GM18870 (cell line): ENCODE results near the gene SH2B3.
"Not testable (repeated sequence)": the region's sequence is repeated elsewhere in the genome, so short reads cannot be mapped to it uniquely, and the experiment has no call there.

Source experiments
- ATAC-seq: cut with Tn5 transposase; IDR thresholded peaks from one replicate; pipeline ENCODE4 v1.9.1; 2021; ENCODE audit warnings: moderate library complexity; ENCODE audit not compliant: unreplicated experiment

SH2B3 gene

DNA sequence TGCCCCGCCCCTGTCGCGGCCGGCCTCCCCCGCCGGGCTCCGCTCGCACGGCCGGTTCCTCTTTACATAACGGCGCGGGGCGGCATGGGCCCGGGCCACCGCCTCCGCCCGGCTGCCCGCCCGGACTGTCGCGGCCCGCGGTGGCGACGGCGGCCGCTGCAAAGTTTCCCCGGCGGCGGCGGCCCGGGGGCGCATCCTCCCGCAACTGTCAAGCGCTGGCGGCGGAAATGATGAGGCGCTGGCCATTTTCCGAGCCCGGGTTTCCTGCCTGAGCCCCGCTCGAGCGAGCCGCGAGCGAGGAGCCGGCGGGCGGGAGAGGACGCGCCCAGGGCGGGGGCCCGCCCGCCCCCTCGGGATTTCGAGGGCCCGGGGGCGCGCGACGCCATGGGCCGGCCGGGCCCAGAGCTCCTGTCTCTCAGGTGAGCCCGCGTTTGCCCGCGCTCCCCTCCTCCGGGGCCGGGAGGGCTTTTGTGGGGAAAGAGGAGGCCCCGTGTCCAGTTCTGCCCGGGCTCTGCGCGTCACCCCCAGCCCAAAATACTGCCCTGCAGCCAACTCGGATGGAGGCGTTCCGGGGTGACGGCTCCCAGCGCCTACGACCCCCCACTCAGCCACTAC lies at the start of gene SH2B3:
SH2B3 (plus strand) TSS at position 65 of the 615 bp plus-strand sequence. CDS start 12,223 bp downstream, outside the sequence.
- ATAC-seq, result no peak

- ATAC-seq, result no peak
Measured at GRCh38 chr12:111359231-111359913, 46.4 kb upstream of the SH2B3 start.

DNA sequence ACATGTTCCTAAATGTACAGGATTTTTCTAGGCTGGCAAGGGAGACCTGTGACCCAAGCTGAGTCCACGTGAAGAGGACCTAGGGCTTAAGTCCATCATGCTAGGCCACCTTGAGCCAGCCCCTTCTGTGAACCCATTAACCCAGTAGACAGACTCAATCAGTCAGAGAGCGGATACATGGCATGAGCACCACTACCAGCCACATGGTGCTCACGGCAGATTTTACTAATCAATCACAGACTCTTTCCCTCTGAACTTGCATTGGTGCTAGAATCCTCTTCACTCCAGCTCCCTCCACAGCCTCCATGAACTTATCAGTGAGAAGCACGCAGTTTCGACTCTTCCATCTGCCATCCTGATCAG lies 45.8 kb upstream of the SH2B3 start:
- ATAC-seq, result no peak

GRCh38 chr12:111360325-111360930 lies 45.3 kb upstream of the SH2B3 start:
- no peak for ATAC-seq

DNA sequence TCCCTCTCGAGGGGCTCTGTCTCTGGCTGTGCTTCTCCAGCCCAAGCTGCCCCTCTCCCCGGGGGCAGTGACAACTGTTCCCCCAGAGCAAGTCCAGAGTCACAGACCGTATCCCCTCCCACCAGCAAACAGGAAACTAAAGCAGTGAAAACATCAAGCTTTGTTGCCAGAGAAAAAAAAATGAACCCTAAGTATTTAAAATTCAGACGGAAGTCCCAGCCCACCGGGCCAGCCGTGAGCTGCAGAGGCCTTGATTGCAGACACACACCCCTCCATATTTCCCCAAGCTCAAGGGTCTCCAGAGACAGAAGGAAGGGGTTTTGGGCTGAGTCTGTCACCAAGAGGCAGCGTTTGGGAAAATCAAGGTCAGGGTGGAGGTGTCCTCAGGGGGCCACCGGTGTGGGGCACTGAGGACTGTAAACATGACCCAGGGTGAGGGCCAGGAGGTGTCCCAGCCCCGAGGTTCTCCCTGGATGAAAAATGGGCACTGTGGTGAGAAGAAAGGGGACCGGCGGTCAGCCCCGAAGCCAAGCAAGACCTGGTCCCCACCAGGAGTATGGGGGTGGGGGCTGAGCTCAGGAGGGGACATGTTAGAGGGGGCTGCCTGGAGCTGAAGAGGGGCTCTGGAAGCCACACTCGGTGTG lies 44.5 kb upstream of the SH2B3 start:
- no peak for ATAC-seq

- no peak for ATAC-seq
Measured at GRCh38 chr12:111361717-111362576, 43.8 kb upstream of the SH2B3 start.

- no peak for ATAC-seq
Measured at GRCh38 chr12:111362687-111363475, 42.8 kb upstream of the SH2B3 start.

GRCh38 chr12:111363578-111363977 lies 42.1 kb upstream of the SH2B3 start:
- no peak for ATAC-seq

DNA sequence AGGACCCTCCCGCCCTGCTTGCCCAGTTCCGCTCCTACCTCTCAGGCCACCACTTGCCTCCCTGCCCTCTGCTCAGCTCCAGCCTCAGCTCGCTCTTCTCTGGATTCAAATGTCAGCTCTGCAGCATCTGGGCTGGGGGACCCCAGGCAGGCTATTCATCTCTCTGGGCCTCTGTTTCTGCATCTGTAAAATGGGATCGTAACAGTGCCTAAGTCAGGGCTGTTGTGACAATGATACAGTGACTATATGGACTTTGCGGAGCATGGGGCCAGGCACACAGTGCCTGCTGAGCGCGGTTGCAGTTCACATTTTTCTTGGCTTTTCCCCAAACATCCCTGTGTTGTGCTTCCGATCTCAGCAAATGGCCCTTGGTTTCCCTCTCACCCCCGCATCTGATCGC lies 39.6 kb upstream of the SH2B3 start:
- no peak for ATAC-seq

DNA sequence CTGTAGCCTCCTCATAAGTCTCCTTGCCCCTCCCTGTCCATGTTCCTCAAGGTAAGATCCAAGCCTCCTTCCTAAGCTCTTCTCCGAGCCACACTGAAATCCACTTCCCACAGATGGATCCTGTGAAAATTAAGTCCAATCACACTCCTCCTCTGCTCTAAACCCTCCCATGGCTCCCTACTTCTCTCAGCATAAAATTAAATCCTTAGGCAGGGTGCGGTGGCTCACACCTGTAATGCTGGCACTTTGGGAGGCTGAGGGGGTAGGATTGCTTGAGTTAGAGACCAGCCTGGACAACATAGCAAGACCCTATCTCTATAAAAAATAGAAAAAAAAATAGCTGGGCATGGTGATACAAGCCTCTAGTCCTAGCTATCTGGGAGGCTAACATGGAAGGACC lies 39.1 kb upstream of the SH2B3 start:
- ATAC-seq, result no peak

GRCh38 chr12:111367661-111368221 lies 38.0 kb upstream of the SH2B3 start:
- no peak for ATAC-seq

GRCh38 chr12:111368291-111368787 lies 37.4 kb upstream of the SH2B3 start:
- no peak for ATAC-seq

GRCh38 chr12:111368788-111369495 lies 36.8 kb upstream of the SH2B3 start, which contains the start of gene PHETA1:
Gene PHETA1 (minus strand): TSS chr12:111369095. CDS start chr12:111363427, 5,668 bp downstream.
- ATAC-seq, result peak; percentile 58

GRCh38 chr12:111369496-111370220 lies 36.1 kb upstream of the SH2B3 start:
- ATAC-seq, result no peak

DNA sequence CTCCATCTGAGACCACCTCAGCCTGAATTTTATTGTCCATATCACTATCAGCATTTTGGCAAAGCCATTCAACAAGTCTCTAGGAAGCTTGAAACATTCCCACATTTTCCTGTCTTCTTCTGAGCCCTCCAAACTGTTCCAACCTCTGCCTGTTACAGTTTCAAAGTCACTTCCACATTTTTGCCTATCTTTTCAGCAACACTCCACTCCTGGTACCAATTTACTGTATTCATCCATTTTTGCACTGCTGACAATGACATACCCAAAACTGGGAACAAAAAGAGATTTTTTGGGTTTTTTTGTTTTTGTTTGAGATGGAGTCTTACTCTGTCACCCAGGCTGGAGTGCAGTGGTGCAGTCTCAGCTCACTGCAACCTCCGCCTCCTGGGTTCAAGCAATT lies 32.5 kb upstream of the SH2B3 start:
- not testable (repeated sequence) for ATAC-seq

- ATAC-seq, result no peak
Measured at GRCh38 chr12:111377440-111377839, 28.3 kb upstream of the SH2B3 start.

DNA sequence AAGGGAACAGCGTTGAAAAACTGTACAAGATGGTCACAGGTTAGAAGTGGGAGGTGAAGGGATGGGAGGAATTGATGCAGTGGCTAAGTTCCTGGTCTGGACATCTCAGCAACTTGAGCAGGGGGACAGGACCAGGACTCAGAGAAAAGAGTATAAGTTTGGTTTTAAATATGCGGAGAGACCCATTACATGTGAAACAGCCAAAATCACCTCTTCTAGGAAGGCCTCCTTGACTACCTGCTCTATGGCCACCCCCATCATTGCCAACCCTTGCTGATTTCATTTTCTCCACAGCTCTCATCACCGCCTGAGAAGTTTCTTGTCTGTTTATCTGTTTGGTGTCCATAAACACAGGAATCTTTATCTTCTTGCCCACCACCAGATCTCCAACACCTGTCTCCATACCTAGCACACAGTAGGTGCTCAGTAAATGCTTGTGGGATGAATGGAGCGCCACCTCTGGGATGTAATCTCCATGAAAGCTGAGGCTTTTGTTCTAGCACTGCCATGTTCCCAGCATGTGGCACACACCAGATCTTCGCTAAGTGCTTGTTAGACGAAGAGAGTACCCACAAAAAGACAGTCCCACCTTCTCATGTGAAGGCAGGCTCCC lies 25.7 kb upstream of the SH2B3 start:
- no peak for ATAC-seq

- no peak for ATAC-seq
Measured at GRCh38 chr12:111384596-111384995, 21.1 kb upstream of the SH2B3 start.
